AG04449 (cell line): ENCODE results near the gene FBXL16.

Experiments
- CTCF ChIA-PET: fragments of 350-600 bp; formaldehyde crosslinking; extraction: SDS; loops from one replicate; lab custom pipeline; 2021; ENCODE audit warnings: antibody characterized with exemption; lab: Yijun Ruan, JAX
- POLR2A ChIA-PET: fragments of 400-600, 350-600 bp; formaldehyde crosslinking; extraction: SDS; loops from one replicate; lab custom pipeline; 2020; ENCODE audit warnings: antibody characterized with exemption, inconsistent platforms; lab: Yijun Ruan, JAX
- DNase-seq: peaks from one replicate; pipeline ENCODE4 v3.0.0-alpha.2; 2010; ENCODE audit warnings: low read depth, low spot score
- H3K4me3 ChIP-seq: 2 replicates; pipeline ENCODE4 v1.5.1; 2011; ENCODE audit warnings: low read depth, mild to moderate bottlenecking, control low read depth, low read length
- CTCF ChIP-seq: IDR thresholded peaks from one replicate; pipeline ENCODE4 v1.5.1; 2011; ENCODE audit warnings: mild to moderate bottlenecking, moderate library complexity, low read length, control low read depth, inconsistent platforms; ENCODE audit not compliant: insufficient read depth; ENCODE audit errors: missing control alignments

FBXL16 gene

GRCh38 chr16:704047-704446 lies 1.6 kb downstream of the FBXL16 start:
- no peak for DNase-seq
- no peak overlapping the region for H3K4me3 ChIP-seq
- ChIA-PET POLR2A (no interaction called here), CTCF (interaction anchor here (1.0 to 6.6 kb wide), 3 partner anchors 8 to 37 kb away, joined by 3 to 53 read pairs (median 5); partner anchors contain the start of gene CIAO3)
- TF ChIP-seq CTCF, result no peak

- ChIA-PET POLR2A (no interaction called here), CTCF (interaction anchor here (0.8 to 6.6 kb wide), 4 partner anchors 8 to 37 kb away, joined by 3 to 53 read pairs (median 6); partner anchors contain the start of genes ANTKMT and CIAO3)
- DNase-seq, result no peak
These were observed 2.2 kb downstream of the FBXL16 start for GRCh38 chr16:703406-703805.

GRCh38 chr16:702341-702740 lies 3.3 kb downstream of the FBXL16 start:
- ChIA-PET CTCF (interaction anchor here (1.2 to 6.6 kb wide), 3 partner anchors 9 to 38 kb away, joined by 4 to 53 read pairs (median 6); partner anchors contain the start of gene CIAO3), POLR2A (no interaction called here)
- no peak overlapping the region for H3K4me3 ChIP-seq
- DNase-seq, result no peak
- no peak for TF ChIP-seq CTCF

More at GRCh38 chr16:703406-703805, 2.2 kb downstream of the FBXL16 start:
- H3K4me3 ChIP-seq, result no peak overlapping the region
- TF ChIP-seq CTCF, result no peak

- POLR2A ChIA-PET, result no interaction called here
- CTCF ChIA-PET, result interaction anchor here (1.2 to 6.6 kb wide), 3 partner anchors 8 to 40 kb away, joined by 4 to 53 read pairs (median 6); partner anchors contain the start of gene CIAO3
- DNase-seq, result no peak
- no peak for TF ChIP-seq CTCF
- H3K4me3 ChIP-seq, result no peak overlapping the region
These were observed 4.7 kb downstream of the FBXL16 start for GRCh38 chr16:700684-701584.

- POLR2A ChIA-PET, result no interaction called here
- H3K4me3 ChIP-seq, result no peak overlapping the region
- CTCF ChIA-PET, result interaction anchor here (1.2 to 6.6 kb wide), 2 partner anchors 13 to 17 kb away, joined by 4 to 53 read pairs; no protein-coding TSS in a partner anchor
- DNase-seq, result no peak
- no peak for TF ChIP-seq CTCF
These were observed 6.5 kb downstream of the FBXL16 start for GRCh38 chr16:698911-699671.
